Left kidney (tissue), 8 donors: ENCODE data around the gene OR8H1. TPM values are rescaled to one million over a fixed set of nuclear protein-coding genes. Genes with fewer than 3 reads are reported as not detected.

Experiments
- DNase-seq: peaks from one replicate; pipeline ENCODE4 v3.0.0-alpha.2; 2013
- long read RNA-seq, 8 donors: transcript quantifications; one replicate each; lab custom pipeline, GENCODE V29; 2026
- polyA plus RNA-seq: library from polyadenylated mRNA; unstranded; fragments of 120-200 nt; gene quantifications from one replicate; pipeline ENCODE4 v1.2.1, GENCODE V29; 2013; ENCODE audit not compliant: insufficient read length

OR8H1 gene
- 0.05 TPM for polyA plus RNA-seq
- long read RNA-seq, donor 1: 0 reads
- long read RNA-seq, donor 2: 0 reads
- long read RNA-seq, donor 3: 0 reads
- long read RNA-seq, donor 4: 0 reads
- long read RNA-seq, donor 5: 0 reads
- long read RNA-seq, donor 6: 0 reads
- long read RNA-seq, donor 7: 0 reads
- long read RNA-seq, donor 8: 0 reads

DNA sequence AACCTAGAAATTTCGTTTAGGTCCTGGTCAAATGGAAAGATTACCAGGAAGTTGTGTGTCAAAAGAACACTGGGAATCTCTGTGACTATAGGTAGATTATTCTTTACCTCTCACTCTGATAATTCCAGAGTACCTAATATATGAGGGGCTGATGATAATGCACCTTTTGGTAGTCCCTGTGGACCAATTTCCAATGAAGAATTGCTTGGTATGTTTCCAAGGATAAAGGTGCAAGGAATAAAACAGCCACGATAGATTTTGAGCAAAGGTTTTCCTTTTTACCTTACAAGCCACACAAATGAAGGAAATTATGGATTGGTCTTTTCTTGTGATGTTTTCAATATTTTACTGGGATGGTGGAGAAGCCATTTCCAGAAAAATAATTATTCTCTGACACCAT is at the start of gene OR8H1:
Gene OR8H1, minus strand, starts transcription at position 101 of the 400 bp plus-strand sequence. CDS start 1,192 bp downstream, outside the sequence.
- no peak for DNase-seq

DNA sequence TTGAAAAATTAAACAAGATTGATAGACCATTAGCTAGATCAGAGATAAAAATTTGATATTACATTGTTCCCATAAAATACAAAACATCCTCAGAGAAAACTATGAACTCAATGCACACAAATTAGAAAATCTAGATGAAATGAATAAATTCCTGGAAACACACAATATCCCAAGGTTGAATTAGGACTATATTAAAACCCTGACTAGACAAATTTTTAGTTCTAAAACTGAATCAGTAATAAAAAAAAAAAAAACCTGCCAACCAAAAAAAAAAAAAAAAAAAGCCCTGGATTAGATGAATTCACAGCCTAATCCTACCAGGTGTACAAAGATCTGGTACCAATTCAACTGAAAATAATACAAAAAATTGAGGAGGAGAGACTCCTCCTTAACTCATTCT is 48.2 kb upstream of the OR8H1 start:
- DNase-seq: no peak

- no peak for DNase-seq
Measured at GRCh38 chr11:56333156-56333555, 41.1 kb upstream of the OR8H1 start.

GRCh38 chr11:56331861-56332491 is 39.9 kb upstream of the OR8H1 start:
- no peak for DNase-seq

- DNase-seq: no peak
Measured at GRCh38 chr11:56314844-56315243, 22.8 kb upstream of the OR8H1 start, which contains the start of gene OR8K3. Gene OR8K3 (plus strand): TSS chr11:56315144. CDS start chr11:56318307, 3,163 bp downstream.

DNA sequence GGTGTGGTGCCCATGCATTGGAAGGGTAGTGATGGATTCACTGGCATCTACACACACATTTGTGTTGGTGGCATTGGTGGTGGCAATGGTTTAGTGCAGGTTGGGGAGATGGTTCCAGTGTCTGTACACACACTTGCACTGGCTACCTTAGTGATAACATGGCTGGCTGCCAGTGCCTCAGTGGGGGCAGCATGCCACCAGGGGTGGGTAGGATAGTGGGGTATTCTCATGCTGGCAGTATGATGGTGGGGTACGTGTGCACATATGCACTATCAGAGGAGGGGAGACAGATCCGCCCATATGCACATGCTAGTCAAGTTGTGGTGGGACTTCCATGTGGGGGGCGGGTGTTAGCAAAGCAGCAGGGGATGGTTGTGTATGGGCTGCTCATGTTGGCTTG is 15.8 kb upstream of the OR8H1 start:
- DNase-seq: no peak

DNA sequence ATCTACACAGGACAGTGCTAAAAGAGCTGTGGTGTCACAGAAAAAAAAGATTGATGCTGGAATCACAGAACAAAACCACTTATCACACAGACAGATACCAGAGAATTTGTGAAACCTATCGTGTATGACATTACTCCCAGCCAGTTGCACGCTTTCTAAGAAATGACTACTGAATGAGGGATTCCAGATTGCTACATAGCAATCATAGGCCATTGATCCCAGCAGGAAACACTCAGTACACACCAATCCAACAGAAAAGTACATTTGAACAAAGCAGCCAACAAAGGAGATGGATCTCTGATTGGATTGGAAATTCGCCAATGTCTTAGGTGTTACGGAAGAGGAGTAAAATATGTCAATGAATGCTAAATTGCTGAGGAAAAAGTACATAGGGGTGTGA is 4.8 kb upstream of the OR8H1 start:
- DNase-seq: no peak

- DNase-seq: no peak
Measured at GRCh38 chr11:56273854-56274253, 18.2 kb downstream of the OR8H1 start, which contains the start of gene OR5T1. Gene OR5T1 (plus strand): TSS chr11:56274154. CDS start chr11:56275639, 1,485 bp downstream.

GRCh38 chr11:56271092-56271491 is 21.0 kb downstream of the OR8H1 start:
- DNase-seq: no peak

DNA sequence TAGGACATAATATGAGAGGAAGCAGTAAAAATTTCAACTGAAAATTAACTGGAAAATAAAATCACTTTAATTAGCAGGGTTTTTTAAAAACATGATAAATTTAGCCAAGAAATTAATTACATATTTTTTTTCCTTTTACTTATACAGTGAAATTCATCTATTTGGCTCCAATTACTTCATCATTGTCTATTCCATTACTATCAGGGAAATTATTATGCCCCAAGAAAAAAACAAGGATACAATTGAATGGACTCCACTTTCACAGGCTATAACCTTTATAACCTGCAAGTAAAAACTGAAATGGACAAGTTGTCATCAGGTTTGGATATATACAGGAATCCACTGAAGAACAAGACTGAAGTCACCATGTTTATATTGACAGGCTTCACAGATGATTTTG is 40.1 kb downstream of the OR8H1 start, which contains the start of gene OR5T3:
Gene OR5T3, plus strand, starts transcription at position 301 of the 400 bp plus-strand sequence. Its CDS starts 0 bp downstream, at position 301.
- DNase-seq: no peak

Other genes with a start within 250 kb of the OR8H1 start
- not detected for gene OR8I2, start 198.9 kb downstream of the OR8H1 start, polyA plus RNA-seq
- gene OR8H2, start 188.6 kb downstream of the OR8H1 start, polyA plus RNA-seq: not detected
- gene OR8H3, start 169.9 kb downstream of the OR8H1 start, polyA plus RNA-seq: not detected
- not detected for gene OR8J3, start 152.1 kb downstream of the OR8H1 start, polyA plus RNA-seq
- not detected for gene OR8K5, start 131.9 kb downstream of the OR8H1 start, polyA plus RNA-seq
- gene OR5J2, start 115.6 kb downstream of the OR8H1 start, polyA plus RNA-seq: not detected
- not detected for gene OR5T2, start 58.0 kb downstream of the OR8H1 start, polyA plus RNA-seq
- gene OR5T3, start 40.0 kb downstream of the OR8H1 start, polyA plus RNA-seq: not detected
- not detected for gene OR5T1, start 18.1 kb downstream of the OR8H1 start, polyA plus RNA-seq
- gene OR8K3, start 22.9 kb upstream of the OR8H1 start, polyA plus RNA-seq: not detected
- gene OR8K1, start 53.8 kb upstream of the OR8H1 start, polyA plus RNA-seq: not detected
- not detected for gene OR8J1, start 62.0 kb upstream of the OR8H1 start, polyA plus RNA-seq
- gene OR8U1, start 83.4 kb upstream of the OR8H1 start, polyA plus RNA-seq: not detected
- not detected for gene OR5AL1, start 120.4 kb upstream of the OR8H1 start, polyA plus RNA-seq
- not detected for gene OR5M3, start 181.1 kb upstream of the OR8H1 start, polyA plus RNA-seq
- gene OR5M8, start 199.1 kb upstream of the OR8H1 start, polyA plus RNA-seq: not detected